Epidermal melanocyte (primary cell): ENCODE data around the gene CCDC88A.
"Not testable (repeated sequence)": the region's sequence is repeated elsewhere in the genome, so short reads cannot be mapped to it uniquely, and the experiment has no call there.

ENCODE experiments used
- DNase-seq: peaks from one replicate; pipeline ENCODE4 v3.0.0; 2011; ENCODE audit warnings: low spot score; ENCODE audit not compliant: insufficient read length

The CCDC88A gene, protein sequence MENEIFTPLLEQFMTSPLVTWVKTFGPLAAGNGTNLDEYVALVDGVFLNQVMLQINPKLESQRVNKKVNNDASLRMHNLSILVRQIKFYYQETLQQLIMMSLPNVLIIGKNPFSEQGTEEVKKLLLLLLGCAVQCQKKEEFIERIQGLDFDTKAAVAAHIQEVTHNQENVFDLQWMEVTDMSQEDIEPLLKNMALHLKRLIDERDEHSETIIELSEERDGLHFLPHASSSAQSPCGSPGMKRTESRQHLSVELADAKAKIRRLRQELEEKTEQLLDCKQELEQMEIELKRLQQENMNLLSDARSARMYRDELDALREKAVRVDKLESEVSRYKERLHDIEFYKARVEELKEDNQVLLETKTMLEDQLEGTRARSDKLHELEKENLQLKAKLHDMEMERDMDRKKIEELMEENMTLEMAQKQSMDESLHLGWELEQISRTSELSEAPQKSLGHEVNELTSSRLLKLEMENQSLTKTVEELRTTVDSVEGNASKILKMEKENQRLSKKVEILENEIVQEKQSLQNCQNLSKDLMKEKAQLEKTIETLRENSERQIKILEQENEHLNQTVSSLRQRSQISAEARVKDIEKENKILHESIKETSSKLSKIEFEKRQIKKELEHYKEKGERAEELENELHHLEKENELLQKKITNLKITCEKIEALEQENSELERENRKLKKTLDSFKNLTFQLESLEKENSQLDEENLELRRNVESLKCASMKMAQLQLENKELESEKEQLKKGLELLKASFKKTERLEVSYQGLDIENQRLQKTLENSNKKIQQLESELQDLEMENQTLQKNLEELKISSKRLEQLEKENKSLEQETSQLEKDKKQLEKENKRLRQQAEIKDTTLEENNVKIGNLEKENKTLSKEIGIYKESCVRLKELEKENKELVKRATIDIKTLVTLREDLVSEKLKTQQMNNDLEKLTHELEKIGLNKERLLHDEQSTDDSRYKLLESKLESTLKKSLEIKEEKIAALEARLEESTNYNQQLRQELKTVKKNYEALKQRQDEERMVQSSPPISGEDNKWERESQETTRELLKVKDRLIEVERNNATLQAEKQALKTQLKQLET (N-terminal part only)

DNA sequence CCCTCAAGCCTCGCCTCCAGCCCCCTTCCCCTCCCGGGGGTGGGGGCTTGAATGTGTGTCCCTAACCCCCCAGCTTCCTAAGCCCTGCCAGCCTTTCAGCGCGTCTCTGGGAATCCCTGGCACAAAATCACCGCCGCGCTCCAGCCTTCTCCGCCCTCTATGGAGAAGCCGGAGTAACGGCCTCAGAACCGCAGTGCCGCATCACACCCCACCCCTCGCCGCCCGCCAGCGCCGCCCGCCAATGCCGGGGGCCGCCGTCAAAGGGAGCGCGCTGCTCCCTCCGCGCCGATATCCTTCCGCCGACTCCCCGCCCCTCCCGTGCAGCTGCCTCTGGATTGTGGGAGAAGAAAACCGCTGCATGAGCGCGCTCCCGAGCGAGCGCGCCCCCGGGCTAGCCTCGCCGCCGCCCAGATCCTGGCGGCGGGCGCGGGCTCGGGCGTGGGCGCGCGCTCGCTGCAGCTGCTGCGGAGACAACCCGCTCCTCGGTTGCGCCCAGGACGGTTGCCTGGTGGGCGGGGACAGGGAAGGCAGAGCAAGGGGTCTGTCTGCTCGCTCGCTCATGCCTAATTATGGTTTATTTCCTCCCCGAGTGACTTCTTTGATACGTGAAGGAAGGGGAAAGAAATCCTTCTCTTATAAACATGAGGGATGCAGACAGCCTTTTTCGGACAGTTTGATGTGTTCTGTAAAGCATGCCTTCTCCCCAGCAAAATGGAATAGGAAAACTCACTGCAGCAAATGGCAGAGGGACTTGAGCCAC lies at the start of gene CCDC88A:
Gene CCDC88A, minus strand, starts transcription at position 178 of the 760 bp plus-strand sequence. CDS start 777 bp downstream, outside the sequence.
- DNase-seq: peak; percentile 82

- no peak for DNase-seq
Measured at GRCh38 chr2:55461679-55462078, 42.0 kb upstream of the CCDC88A start.

DNA sequence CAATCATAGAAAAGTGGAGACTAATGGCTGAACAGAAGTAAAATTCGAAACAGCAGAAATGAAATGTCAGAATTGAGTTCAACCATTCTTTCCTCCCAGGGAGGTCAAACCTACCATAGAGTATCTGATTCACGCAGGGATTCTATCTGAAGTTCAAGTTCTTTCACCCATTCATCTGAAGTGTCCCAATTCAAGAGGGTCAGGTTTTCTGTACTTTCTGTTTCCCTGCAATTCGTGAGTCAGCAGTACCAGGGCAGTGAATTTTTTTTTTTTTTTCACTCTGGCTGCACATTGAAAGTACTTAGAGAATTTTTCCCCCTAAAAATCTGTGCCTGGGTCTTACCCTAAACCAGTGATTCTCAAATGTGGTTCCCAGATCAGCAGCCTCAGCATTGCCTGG lies 40.9 kb upstream of the CCDC88A start:
- DNase-seq: no peak

DNA sequence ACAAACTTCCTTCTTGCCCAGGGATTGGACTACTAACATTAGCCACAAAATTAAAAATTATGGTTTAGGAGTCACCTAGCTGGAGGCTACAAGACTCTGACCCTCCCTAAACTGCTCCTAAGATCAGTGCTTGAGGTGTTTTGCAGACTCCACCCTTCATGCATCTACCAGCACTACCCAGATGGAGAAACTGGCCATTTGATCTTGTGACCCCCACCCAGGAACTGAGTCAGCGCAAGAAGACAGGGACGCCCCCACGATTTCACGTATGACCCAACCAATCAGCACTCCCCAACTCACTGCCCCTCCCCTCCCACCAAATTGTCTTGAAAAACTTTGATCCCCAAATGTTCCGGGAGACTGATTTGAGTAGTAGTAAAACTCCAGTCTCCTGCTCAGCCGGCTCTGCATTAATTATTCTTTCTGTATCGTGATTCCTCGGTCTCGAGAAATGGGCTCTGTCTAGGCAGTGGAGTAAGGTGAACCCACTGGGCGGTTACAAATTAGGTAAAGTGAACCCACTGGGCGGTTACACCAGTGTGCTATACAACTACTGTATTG lies 40.1 kb upstream of the CCDC88A start:
- no peak for DNase-seq

- DNase-seq: no peak
Measured at GRCh38 chr2:55459279-55459678, 39.6 kb upstream of the CCDC88A start.

DNA sequence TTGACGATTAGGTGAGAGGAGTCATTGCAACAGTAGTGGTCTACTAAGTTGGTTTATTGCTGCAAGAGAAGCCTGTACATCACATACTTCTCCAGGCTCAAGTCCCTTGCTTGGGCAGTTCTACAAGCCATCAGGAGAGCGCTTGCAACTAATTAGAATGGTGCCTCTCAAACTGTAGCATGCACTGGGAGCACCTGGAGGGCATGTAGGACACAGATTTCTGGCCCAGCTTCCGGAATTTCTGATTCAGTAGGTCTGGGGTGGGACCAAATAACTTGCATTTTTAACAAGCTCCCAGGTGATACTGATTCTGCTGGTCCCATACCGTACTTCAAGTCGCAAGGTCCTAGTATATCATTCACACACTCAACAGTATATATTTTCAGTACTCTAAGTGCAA lies 34.5 kb upstream of the CCDC88A start:
- DNase-seq: no peak

- DNase-seq: no peak
Measured at GRCh38 chr2:55452879-55453278, 33.2 kb upstream of the CCDC88A start.

GRCh38 chr2:55451699-55452098 lies 32.0 kb upstream of the CCDC88A start:
- DNase-seq: no peak

- not testable (repeated sequence) for DNase-seq
Measured at GRCh38 chr2:55450014-55450413, 30.4 kb upstream of the CCDC88A start.

DNA sequence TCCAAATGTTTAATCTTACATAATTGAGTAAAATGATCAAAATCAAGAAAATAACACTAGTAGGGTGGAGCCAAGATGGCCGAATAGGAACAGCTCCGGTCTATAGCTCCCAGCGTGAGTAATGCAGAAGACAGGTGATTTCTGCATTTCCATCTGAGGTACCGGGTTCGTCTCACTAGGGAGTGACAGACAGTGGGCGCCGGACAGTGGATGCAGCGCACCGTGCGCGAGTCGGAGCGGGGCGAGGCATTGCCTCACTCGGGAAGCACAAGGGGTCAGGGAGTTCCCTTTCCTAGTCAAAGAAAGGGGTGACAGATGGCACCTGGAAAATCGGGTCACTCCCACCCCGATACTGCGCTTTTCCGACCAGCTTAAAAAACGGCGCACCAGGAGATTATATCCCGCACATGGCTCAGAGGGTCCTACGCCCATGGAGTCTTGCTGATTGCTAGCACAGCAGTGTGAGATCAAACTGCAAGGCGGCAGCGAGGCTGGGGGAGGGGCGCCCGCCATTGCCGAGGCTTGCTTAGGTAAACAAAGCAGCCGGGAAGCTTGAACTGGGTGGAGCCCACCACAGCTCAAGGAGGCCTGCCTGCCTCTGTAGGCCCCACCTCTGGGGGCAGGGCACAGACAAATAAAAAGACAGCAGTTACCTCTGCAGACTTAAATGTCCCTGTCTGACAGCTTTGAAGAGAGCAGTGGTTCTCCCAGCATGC lies 22.5 kb upstream of the CCDC88A start:
- not testable (repeated sequence) for DNase-seq

DNA sequence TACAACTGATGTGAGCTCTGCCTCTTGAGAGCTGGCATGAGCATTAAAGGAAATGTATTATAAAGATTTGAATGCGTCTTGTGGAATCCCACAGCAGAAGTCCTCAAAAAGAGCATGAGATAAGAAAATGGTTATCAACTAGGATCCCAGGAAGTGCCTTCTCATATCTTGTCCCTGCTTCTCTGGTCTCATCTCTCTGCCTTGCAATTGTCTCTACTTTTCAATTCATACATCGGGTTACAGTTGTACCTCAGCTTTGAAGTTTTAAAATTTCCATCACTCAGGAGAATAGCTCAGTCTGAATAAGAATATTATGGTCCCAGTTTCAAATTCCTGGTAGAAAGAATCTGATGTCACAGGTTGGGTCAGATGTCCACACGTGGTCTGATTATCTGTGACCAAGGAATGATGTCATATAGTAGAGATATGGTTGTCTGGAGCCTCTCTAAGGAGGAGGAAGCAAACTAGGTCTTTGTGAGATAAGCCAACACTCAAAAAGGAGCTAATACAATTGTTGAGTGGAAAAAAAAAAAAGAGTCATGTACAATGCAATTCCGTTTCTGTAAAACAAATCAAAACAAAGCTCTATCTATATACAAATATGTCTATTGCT lies 21.7 kb upstream of the CCDC88A start:
- no peak for DNase-seq

DNA sequence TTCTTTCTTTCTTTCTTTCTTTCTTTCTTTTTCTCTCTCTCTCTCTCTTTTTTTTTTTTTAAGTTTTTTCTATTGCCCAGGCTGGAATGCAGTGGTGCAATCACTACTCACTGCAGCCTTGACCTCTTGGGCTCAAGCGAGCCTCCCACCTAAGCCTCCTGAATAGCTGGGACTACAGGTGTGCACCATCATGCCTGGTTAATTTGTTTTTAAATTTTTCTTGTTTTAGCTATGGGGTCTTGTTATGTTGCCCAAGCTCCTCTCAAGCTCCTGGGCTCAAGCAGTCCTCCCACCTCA lies 19.4 kb upstream of the CCDC88A start:
- no peak for DNase-seq

- no peak for DNase-seq
Measured at GRCh38 chr2:55438391-55439100, 18.9 kb upstream of the CCDC88A start.

GRCh38 chr2:55437515-55438390 lies 18.1 kb upstream of the CCDC88A start:
- no peak for DNase-seq

DNA sequence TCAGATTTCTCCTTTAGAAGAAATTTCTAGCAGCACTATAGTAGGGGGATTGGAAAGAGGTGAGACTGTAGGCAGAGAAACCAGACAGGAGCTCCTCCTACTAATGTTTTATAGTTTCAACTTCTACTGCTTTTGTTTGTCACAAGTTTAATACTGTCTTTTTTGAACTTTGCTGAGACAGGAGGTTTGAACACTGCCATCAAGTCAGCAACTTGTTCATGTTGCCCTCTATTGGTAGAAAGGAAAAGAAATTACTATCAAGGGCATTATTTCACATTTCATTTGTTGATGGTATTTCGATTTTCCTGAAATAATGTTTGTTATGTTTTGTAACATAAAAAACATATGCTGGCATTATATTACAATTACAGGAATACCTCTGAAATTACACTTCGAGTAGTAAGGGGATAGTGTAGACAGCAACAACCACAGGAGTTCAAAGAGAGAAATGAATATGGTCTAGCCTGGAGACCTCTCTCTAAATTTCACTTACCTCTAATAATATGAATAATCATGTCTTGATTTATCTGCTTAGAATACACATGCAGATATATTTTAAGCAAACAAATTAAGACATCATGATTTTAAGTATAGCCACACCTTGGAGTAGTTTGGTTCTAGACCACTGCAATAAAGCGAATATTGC lies 12.4 kb upstream of the CCDC88A start:
- peak; percentile 57 for DNase-seq

GRCh38 chr2:55430211-55430975 lies 10.7 kb upstream of the CCDC88A start:
- no peak for DNase-seq

- no peak for DNase-seq
Measured at GRCh38 chr2:55428258-55428657, 8.6 kb upstream of the CCDC88A start.
